ENCODE measurements around the gene BAIAP2L2.

BAIAP2L2 gene

GRCh38 chr22:38139901-38140300 is 29.4 kb upstream of the BAIAP2L2 start:
- H4K20me1 ChIP-seq (ENCODE audit: control insufficient read depth, insufficient read depth, low read depth, low read length) = no peaks in the 10 kb centered on the region
- H3K79me2 ChIP-seq (ENCODE audit: control insufficient read depth, low read length) = no peaks in the 10 kb centered on the region
- H3K4me3 ChIP-seq (ENCODE audit: low read length) = no peak overlapping the region
- TF ChIP-seq CTCF (IDR thresholded peaks at IDR 0.05; ENCODE audit: low read depth, low read length, poor library complexity, severe bottlenecking) = no peak
- no peak for TF ChIP-seq EZH2phosphoT487 (IDR thresholded peaks at IDR 0.05; ENCODE audit: borderline replicate concordance, low read length)
- H3K4me1 ChIP-seq (ENCODE audit: control insufficient read depth, low read length) = no peaks in the 10 kb centered on the region
- H3K4me2 ChIP-seq (ENCODE audit: low read length) = no peak overlapping the region
- no peaks in the 10 kb centered on the region for H3F3A ChIP-seq (ENCODE audit: control insufficient read depth, insufficient read depth)
- no peaks in the 10 kb centered on the region for H3K9me3 ChIP-seq (ENCODE audit: control insufficient read depth, insufficient read depth, low read length)
- no peaks in the 10 kb centered on the region for H3K9me2 ChIP-seq (replicated peaks; ENCODE audit: control insufficient read depth, low read length)
- no peaks in the 10 kb centered on the region for H3K27me3 ChIP-seq (ENCODE audit: control insufficient read depth, low read length)
- peaks cover 4% of the 10 kb centered on the region; the same call in 1 of the 2 replicates for H3K36me3 ChIP-seq (ENCODE audit: control insufficient read depth, low read length)
- H3K27ac ChIP-seq (ENCODE audit: low read depth, low read length) = no peak overlapping the region

GRCh38 chr22:38138961-38139360 is 28.5 kb upstream of the BAIAP2L2 start:
- Histone ChIP-seq H3K4me3 (ENCODE audit: low read length) (no peak overlapping the region), H3F3A (ENCODE audit: control insufficient read depth, insufficient read depth) (no peaks in the 10 kb centered on the region), H3K4me1 (ENCODE audit: control insufficient read depth, low read length) (no peaks in the 10 kb centered on the region), H3K4me2 (ENCODE audit: low read length) (no peak overlapping the region), H3K27ac (ENCODE audit: low read depth, low read length) (no peak overlapping the region), H4K20me1 (ENCODE audit: control insufficient read depth, insufficient read depth, low read depth, low read length) (no peaks in the 10 kb centered on the region), H3K27me3 (ENCODE audit: control insufficient read depth, low read length) (no peaks in the 10 kb centered on the region), H3K79me2 (ENCODE audit: control insufficient read depth, low read length) (no peaks in the 10 kb centered on the region), H3K9me2 (replicated peaks; ENCODE audit: control insufficient read depth, low read length) (no peaks in the 10 kb centered on the region), H3K9me3 (ENCODE audit: control insufficient read depth, insufficient read depth, low read length) (no peaks in the 10 kb centered on the region), H3K36me3 (ENCODE audit: control insufficient read depth, low read length) (peaks cover 4% of the 10 kb centered on the region; the same call in 1 of the 2 replicates)
- TF ChIP-seq EZH2phosphoT487 (IDR thresholded peaks at IDR 0.05; ENCODE audit: borderline replicate concordance, low read length) (no peak), CTCF (IDR thresholded peaks at IDR 0.05; ENCODE audit: low read depth, low read length, poor library complexity, severe bottlenecking) (no peak)

- no peak overlapping the region for H3K4me2 ChIP-seq (ENCODE audit: low read length)
- no peaks in the 10 kb centered on the region for H3K4me1 ChIP-seq (ENCODE audit: control insufficient read depth, low read length)
- no peaks in the 10 kb centered on the region for H4K20me1 ChIP-seq (ENCODE audit: control insufficient read depth, insufficient read depth, low read depth, low read length)
- H3K27ac ChIP-seq (ENCODE audit: low read depth, low read length) = no peak overlapping the region
- no peaks in the 10 kb centered on the region for H3K79me2 ChIP-seq (ENCODE audit: control insufficient read depth, low read length)
- H3K9me2 ChIP-seq (replicated peaks; ENCODE audit: control insufficient read depth, low read length) = no peaks in the 10 kb centered on the region
- no peaks in the 10 kb centered on the region for H3F3A ChIP-seq (ENCODE audit: control insufficient read depth, insufficient read depth)
- H3K9me3 ChIP-seq (ENCODE audit: control insufficient read depth, insufficient read depth, low read length) = no peaks in the 10 kb centered on the region
- H3K36me3 ChIP-seq (ENCODE audit: control insufficient read depth, low read length) = peaks cover 4% of the 10 kb centered on the region; the same call in 1 of the 2 replicates
- H3K27me3 ChIP-seq (ENCODE audit: control insufficient read depth, low read length) = no peaks in the 10 kb centered on the region
- H3K4me3 ChIP-seq (ENCODE audit: low read length) = no peak overlapping the region
- TF ChIP-seq CTCF (IDR thresholded peaks at IDR 0.05; ENCODE audit: low read depth, low read length, poor library complexity, severe bottlenecking) (no peak), EZH2phosphoT487 (IDR thresholded peaks at IDR 0.05; ENCODE audit: borderline replicate concordance, low read length) (no peak)
These were observed 27.6 kb upstream of the BAIAP2L2 start for GRCh38 chr22:38137876-38138687.

All from DOHH2 (cell line).